Measurements from ENCODE around the gene EPHA6. TPM values are rescaled to one million over a fixed set of nuclear protein-coding genes. Genes with fewer than 3 reads are reported as not detected.

Gene EPHA6
- total and polyA plus RNA-seq, 10 of the 15 experiments (the other 5 are each of a cell fraction or from before 2014, with no cell fraction given): not detected

DNA sequence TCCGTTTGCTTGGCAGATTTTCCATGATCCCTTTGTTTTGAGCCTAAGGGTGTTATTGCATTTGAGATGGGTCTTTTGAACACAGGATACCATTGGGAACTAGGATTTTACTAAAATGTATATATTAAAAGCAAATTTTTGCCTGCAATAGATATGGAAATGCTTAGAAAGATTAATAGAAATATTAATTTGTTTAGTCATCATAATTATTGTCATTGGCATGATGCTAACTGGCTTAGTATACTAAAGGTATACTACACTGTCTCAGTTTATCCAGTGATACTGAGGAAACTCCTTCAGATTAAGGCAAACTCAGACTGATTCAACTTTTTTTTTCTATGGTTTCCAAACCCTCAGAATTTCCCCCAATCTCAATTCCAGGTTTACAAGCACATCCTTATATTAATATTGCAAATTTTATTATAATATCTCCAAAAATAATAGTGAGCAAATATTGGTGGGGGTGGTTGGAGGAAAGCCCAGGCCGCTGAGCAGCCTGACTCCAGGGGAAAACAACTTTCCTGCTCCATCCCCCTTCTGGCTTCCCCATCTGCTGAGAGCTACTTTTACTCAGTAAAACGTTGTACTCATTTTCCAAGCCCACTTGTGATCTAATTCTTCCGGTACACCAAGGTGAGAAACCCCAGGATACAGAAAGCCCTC lies 291.7 kb downstream of the EPHA6 start:
- ATAC-seq (no peak), FAIRE-seq (no peak), DNase-seq (ENCODE audit: low read depth, low spot score) (no peak)
- no peaks in the 10 kb centered on the region for H3K4me1 ChIP-seq (ENCODE audit: control insufficient read depth, insufficient read depth, low read length)
- no peaks in the 10 kb centered on the region for H3K27me3 ChIP-seq (replicated peaks in 1 of 2; ENCODE audit: control insufficient read depth in 2 of 2, insufficient read depth in 2 of 2, low read length in 1 of 2)
- H3K9me3 ChIP-seq (replicated peaks; ENCODE audit: control insufficient read depth, insufficient read depth, low read length): no peaks in the 10 kb centered on the region
- H2AFZ ChIP-seq (ENCODE audit: control insufficient read depth, low read depth, low read length): no peak overlapping the region
- no peaks in the 10 kb centered on the region for H3K36me3 ChIP-seq (ENCODE audit: control insufficient read depth in 2 of 2, insufficient read depth in 2 of 2, low read length in 1 of 2)
- no peak overlapping the region for H3K4me3 ChIP-seq
- ChIA-PET POLR2A (no interaction called here), SMC1A (ENCODE audit: uncharacterized antibody, unreplicated experiment) (no interaction called here), RAD21 (ENCODE audit: unreplicated experiment) (no interaction called here), CTCF (no interaction called here)
- no peak for TF ChIP-seq CBX5 (IDR thresholded peaks at IDR 0.05; ENCODE audit: low read depth)
- TF ChIP-seq TAF1 (IDR thresholded peaks at IDR 0.05; ENCODE audit: borderline replicate concordance, low read depth, low read length): no peak
- TF ChIP-seq HDGF (IDR thresholded peaks at IDR 0.05): no peak
- TF ChIP-seq EZH2 (IDR thresholded peaks at IDR 0.05; ENCODE audit: borderline replicate concordance, control insufficient read depth, low read depth, low read length): no peak
- TF ChIP-seq FOXK2 (IDR thresholded peaks at IDR 0.05): no peak
- TF ChIP-seq MEF2A (IDR thresholded peaks at IDR 0.05; ENCODE audit: insufficient read depth, low read depth, low read length): no peak
- no peak for TF ChIP-seq PAX8 (IDR thresholded peaks at IDR 0.05)
- TF ChIP-seq BMI1 (IDR thresholded peaks at IDR 0.05; ENCODE audit: borderline replicate concordance): no peak
- TF ChIP-seq NR2F1 (conservative IDR thresholded peaks at IDR 0.05): no peak
- TF ChIP-seq STAT1 (conservative IDR thresholded peaks at IDR 0.05): no peak
- TF ChIP-seq WRNIP1 (IDR thresholded peaks at IDR 0.05; ENCODE audit: borderline replicate concordance, low read depth, low read length): no peak
- no peak for TF ChIP-seq EP300 (IDR thresholded peaks at IDR 0.05; ENCODE audit: borderline replicate concordance in 1 of 2, control insufficient read depth in 1 of 2, low read depth in 2 of 2, low read length in 2 of 2)
- TF ChIP-seq, protein P1, sequence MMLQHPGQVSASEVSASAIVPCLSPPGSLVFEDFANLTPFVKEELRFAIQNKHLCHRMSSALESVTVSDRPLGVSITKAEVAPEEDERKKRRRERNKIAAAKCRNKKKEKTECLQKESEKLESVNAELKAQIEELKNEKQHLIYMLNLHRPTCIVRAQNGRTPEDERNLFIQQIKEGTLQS (IDR thresholded peaks at IDR 0.05; ENCODE audit: borderline replicate concordance, extremely low read depth, low read depth, low read length): no peak
- no peak for TF ChIP-seq RUNX3 (IDR thresholded peaks at IDR 0.05; ENCODE audit: low read length)
- TF ChIP-seq SMARCA5 (IDR thresholded peaks at IDR 0.05): no peak
- no peak for TF ChIP-seq MEF2B (IDR thresholded peaks at IDR 0.05; ENCODE audit: partially characterized antibody, poor library complexity, severe bottlenecking)
- TF ChIP-seq KAT2A (conservative IDR thresholded peaks at IDR 0.05; ENCODE audit: control insufficient read depth, low read depth, low read length): no peak
- WGBS (ENCODE audit: insufficient coverage, insufficient replicate concordance, low lambda C conversion rate, missing lambda C conversion rate): 9% methylated on average over 4 of the region's 4 CpGs
- H4K20me1 ChIP-seq (ENCODE audit: control insufficient read depth, insufficient read depth): no peaks in the 10 kb centered on the region
- in situ Hi-C loops (cut with MboI) (no loop called here), intact Hi-C loops (cut with micrococcal nuclease; ENCODE audit: unreplicated experiment) (no loop called here)
- H3K27ac ChIP-seq (ENCODE audit: control insufficient read depth, insufficient read depth): no peak overlapping the region
- no peak overlapping the region for H3K9ac ChIP-seq (ENCODE audit: control insufficient read depth, insufficient read depth, low read length)
- H3K4me2 ChIP-seq (ENCODE audit: control insufficient read depth, insufficient read depth): no peak overlapping the region
- no peaks in the 10 kb centered on the region for H3K79me2 ChIP-seq (ENCODE audit: control insufficient read depth, insufficient read depth, low read length)
- no TSS peak for BruUV-seq (replicated peaks)

Data from GM12878 (cell line).